GM18511 (cell line): Measurements from ENCODE around the gene PNMT.
"Not testable (repeated sequence)": the region's sequence is repeated elsewhere in the genome, so short reads cannot be mapped to it uniquely, and the experiment has no call there.

Experiments
- ATAC-seq: cut with Tn5 transposase; IDR thresholded peaks from one replicate; pipeline ENCODE4 v1.9.1; 2021; ENCODE audit warnings: mild to moderate bottlenecking, moderate library complexity; ENCODE audit not compliant: unreplicated experiment

PNMT gene

DNA sequence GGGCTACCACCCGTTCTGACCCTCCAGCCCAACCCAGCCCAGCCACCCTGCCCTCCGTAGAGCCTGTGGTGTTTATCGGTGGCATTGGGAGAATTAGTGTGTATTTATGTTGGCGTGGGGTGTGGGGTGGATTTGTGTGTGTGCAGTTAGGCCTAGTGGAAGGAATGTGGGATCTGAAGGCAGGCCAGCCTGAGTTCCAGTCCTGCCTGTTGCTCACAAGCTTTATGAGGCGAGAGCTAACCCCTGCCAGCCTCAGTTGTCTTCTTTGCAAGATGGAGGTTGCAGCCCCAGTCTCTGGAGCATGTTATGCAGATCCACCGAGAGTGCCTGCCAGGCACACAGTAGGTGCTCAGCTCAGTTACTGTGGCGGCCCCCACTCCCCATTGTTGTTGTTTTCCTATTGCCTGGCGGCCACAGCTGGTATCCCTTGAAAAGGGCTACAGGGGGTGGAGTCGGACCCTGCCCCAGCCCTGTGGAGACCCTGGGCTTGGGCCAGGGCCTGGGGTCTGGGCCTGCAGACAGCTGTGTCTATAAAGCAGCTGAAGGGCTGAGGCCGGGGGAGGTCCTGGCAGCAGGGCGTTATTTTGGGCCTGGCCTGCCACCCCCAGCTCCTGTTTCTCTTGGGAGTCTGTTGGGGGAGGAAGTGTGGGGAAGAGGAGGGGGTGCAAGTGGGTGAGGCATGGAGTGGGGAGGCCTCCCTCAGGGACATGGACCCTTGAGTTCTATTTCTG is 36.7 kb downstream of the PNMT start:
- no peak for ATAC-seq

DNA sequence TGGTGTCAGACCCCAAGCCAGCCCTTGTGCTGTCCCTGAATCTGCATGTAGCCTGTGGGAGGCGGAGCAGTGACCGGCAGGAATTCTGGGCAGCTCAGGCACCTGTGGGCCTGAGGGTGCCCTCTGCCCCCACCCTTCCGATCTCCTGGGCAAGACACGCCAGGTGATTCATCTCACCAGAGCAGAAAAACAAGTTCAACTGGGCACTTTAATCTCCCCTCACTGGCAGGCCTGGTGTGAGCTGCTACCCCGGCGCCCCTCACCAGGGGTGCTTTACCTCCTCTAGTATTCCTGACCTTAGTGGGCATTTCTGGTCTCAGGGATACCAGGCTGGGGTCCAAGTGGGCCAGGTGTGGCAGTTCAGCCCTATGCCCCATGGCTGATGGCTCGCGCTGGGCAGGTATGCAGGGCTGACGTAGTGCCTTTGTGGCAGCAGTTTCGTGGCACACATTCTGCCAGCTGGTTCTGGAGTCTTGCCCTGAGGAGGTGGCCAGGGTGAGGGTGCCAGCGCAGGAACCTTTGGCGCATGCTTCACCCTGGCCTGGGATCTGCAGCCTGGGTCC is 37.6 kb downstream of the PNMT start:
- no peak for ATAC-seq

DNA sequence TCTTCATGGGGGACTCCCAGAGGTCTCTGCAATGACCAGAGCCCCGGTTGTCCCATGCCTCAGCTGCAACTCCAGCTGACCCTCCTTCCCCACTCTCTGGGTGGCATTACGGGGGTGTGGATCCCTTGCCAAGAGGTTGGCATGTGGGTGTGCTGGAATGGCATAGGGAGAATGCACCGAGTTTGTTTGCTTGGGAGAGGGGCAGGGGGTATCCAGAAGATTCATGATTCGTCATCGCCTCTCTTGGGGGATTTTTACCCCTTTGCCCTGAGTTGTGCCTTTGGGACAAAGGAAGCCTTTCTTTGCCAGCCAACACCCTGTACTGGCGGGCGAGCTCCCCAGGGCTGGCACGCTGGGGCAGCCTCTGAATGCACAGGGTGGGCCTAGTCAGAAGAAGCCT is 38.1 kb downstream of the PNMT start:
- no peak for ATAC-seq

DNA sequence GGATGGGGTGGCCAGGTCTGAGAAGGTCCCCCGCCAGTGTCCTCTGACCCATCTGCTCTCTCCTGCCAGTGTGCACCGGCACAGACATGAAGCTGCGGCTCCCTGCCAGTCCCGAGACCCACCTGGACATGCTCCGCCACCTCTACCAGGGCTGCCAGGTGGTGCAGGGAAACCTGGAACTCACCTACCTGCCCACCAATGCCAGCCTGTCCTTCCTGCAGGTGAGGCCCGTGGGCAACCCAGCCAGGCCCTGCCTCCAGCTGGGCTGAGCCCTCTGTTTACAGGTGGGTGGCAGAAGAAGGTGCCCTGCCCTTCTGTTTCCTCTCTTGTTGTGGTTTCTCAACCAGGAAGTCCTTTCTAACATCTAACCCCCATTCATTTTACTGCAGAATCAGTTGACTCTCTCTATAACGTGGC is 38.7 kb downstream of the PNMT start:
- no peak for ATAC-seq

DNA sequence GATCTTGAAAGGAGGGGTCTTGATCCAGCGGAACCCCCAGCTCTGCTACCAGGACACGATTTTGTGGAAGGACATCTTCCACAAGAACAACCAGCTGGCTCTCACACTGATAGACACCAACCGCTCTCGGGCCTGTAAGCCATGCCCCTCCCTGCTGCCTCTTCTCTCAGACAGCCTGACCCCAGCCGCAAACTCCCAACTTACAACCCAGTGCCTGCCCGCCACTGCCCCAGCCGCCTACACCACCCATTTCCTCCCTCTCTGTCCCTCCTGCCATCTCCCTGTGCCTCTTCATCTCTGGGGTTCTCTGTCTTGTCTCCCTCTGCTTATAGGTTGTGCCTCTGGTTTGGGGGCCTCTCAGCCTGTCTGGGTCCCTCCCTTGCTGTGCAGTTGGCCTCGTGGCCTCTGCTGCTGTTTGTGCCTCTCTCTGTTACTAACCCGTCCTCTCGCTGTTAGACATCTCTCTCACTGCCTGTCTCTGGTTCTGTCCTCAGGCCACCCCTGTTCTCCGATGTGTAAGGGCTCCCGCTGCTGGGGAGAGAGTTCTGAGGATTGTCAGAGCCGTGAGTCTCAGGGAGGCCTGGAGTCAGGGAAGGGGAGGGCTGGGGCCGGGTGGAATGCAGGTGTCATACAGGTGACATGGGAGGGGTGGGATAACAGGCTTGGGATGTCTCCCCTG is 41.2 kb downstream of the PNMT start:
- no peak for ATAC-seq

DNA sequence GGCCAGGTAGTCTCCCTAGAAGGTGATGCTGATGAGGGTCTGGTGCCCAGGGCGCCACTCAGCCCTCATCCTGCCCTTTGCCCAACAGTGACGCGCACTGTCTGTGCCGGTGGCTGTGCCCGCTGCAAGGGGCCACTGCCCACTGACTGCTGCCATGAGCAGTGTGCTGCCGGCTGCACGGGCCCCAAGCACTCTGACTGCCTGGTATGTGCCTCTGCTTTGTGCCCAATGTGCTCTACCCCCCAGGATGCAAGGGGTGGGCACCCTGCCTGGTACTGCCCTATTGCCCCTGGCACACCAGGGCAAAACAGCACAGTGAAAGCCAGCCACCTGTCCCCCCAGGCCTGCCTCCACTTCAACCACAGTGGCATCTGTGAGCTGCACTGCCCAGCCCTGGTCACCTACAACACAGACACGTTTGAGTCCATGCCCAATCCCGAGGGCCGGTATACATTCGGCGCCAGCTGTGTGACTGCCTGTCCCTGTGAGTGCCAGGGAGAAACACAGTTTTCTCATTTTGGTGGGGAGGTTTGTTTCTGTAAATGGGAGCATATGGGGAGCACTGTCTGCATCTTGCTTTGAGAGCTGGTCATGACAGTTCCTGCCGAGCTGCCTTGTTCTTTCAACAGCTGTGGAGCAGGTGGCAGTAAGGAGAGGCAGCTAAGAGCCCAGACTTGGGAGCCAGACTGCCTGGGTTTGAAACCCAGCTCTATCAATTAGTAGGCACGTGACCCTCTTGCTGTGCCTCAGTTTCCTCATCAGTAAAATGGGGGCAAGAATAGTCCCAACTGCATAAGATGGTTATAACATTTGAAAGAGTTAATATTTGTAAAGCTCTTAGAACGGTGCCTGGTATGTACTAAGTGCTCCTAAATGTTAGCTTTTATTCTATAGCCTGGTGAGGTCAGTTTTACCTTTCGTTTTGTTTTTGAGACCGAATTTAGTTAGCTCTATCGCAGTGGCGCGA is 42.0 kb downstream of the PNMT start:
- no peak for ATAC-seq

DNA sequence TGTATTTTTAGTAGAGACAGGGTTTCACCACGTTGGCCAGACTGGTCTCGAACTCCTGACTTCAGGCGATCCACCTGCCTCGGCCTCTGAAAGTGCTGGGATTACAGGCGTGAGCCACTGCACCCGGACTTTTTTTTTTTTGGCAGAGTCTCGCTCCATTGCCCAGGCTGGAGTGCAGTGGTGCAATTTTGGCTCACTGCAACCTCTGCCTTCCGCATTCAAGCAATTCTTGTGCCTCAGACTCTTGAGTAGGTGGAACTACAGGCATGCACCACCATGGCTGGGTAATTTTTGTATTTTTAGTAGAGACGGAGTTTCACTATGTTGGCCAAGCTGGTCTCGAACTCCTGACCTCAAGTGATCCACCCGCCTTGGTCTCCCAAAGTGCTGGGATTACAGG is 42.8 kb downstream of the PNMT start:
- ATAC-seq = not testable (repeated sequence)

DNA sequence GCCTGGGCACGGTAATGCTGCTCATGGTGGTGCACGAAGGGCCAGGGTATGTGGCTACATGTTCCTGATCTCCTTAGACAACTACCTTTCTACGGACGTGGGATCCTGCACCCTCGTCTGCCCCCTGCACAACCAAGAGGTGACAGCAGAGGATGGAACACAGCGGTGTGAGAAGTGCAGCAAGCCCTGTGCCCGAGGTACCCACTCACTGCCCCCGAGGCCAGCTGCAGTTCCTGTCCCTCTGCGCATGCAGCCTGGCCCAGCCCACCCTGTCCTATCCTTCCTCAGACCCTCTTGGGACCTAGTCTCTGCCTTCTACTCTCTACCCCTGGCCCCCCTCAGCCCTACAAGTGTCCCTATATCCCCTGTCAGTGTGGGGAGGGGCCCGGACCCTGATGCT is 43.6 kb downstream of the PNMT start:
- ATAC-seq = no peak

DNA sequence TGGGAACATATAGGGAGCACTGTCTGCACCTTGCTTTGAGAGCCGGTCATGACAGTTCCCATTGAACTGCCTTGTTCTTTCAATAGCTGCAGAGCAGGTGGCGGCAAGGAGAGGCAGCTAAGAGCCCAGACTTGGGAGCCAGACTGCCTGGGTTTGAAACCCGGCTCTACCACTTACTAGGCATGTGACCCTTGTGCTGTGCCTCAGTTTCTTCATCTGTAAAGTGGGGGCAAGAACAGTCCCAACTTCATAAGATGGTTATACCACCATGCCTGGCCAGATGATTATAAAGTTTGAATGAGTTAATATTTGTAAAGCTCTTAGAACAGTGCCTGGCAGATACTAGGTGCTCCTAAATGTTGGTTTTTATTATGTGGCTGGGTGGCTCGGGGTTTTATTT is 46.0 kb downstream of the PNMT start:
- no peak for ATAC-seq

DNA sequence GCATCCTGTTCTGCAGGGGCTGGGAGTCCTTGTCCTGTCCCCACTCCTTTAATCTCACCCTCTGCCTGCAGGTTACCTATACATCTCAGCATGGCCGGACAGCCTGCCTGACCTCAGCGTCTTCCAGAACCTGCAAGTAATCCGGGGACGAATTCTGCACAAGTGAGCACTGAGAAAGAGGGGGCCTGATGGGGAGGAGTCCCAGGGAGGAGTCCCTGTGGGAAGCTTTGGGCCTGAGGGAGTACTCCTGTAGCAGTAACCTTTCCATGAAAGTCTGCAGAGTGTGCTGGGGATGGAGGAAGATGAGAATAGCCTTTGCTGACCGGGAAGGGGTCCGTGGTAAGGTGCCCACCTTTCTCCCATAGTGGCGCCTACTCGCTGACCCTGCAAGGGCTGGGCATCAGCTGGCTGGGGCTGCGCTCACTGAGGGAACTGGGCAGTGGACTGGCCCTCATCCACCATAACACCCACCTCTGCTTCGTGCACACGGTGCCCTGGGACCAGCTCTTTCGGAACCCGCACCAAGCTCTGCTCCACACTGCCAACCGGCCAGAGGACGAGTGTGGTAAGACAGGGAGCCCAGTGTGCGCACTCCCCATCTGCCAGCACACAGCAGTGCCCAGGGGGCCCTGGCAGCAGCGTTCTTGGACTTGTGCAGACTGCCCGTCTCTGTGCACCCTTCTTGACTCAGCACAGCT is 47.3 kb downstream of the PNMT start:
- no peak for ATAC-seq

DNA sequence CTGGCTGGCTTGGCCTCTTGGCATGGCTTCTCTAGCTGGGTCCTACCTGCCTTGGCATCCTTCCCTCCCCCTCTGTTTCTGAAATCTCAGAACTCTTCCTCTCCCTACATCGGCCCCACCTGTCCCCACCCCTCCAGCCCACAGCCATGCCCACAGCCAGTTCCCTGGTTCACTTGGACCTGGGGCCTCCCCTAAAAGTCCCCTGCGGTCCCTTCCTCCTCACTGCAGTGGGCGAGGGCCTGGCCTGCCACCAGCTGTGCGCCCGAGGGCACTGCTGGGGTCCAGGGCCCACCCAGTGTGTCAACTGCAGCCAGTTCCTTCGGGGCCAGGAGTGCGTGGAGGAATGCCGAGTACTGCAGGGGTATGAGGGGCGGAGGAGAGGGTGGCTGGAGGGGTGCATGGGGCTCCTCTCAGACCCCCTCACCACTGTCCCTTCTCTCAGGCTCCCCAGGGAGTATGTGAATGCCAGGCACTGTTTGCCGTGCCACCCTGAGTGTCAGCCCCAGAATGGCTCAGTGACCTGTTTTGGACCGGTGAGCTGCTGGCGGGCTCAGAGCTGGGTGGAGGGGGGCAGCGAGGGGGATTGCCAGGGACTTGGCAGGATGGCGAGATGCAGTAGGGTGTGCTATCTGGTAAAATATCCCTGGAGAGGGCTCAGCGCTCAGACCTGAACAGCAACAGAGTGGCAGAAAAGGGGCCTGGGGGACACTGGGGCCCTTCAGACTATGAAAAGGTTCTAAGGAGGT is 48.0 kb downstream of the PNMT start:
- no peak for ATAC-seq

DNA sequence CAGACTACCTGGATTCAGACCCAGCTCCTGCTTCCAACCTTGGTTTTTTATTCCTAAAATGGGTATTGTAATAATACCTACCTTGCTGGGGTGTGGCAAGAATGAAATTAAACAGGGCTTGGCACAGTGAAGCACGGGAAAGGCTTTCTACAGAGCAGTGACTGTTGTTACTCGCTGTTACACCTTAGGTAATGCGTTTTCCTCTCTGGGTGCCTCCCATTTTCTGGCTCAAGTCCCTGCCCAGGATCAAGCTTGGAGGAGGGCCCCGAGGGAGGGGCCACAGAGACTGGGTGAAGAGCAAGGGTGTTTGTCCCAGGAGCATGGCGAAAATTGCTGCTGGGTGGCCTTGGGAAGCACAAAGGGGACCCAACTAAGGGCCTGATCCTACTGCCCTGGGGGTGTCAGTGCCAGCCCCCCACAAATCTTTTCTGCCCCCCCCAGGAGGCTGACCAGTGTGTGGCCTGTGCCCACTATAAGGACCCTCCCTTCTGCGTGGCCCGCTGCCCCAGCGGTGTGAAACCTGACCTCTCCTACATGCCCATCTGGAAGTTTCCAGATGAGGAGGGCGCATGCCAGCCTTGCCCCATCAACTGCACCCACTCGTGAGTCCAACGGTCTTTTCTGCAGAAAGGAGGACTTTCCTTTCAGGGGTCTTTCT is 48.8 kb downstream of the PNMT start:
- no peak for ATAC-seq

DNA sequence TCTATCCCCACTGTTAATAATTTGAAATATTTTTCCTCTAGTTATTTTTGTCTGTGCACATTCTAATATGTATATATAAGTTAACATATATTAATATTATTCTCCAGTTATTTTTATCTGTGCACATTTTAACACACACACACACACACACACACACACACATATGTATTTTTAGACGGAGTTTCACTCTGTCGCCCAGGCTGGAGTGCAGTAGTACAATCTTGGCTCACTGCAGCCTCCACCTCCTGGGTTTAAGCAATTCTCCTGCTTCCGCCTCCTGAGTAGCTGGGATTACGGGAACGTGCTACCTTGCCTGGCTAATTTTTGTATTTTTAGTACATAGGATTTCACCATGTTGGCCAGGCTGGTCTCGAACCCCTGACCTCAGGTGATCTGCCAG is 49.4 kb downstream of the PNMT start:
- ATAC-seq = no peak

DNA sequence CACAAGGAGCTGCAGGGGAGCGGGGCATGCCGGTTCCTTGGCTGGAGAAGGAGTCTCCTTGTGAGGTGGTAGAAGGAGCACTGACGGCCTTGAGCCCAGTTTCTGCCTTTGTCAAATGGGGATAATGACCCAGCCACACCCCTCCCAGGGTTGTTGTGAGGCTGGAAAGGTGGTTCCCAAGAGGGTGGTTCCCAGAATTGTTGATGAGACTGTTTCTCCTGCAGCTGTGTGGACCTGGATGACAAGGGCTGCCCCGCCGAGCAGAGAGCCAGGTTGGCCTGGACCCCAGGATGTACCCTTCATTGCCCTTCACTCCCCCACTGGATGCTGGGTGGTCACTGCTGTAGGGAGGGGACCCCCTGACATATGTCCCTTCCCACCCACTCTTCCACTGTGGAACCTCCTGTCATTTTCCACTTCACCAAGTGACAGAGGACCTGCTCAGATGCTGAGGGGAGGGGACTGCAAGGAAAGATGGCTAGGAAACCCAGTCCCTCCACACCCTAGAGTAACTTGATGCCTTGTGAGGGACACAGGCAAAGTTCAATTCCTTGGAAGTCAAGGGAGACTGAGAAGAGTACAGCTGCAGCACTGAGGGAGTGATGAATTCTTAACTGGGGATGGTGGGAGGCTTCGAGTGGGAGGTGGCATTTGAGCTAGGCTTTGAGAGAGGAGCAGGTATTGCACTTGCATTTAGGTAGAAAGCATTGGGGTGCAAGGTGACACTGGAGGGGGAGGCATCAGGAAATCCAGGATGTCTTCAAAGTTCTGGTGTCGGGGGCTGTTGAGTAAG is 51.5 kb downstream of the PNMT start:
- no peak for ATAC-seq
